ENCODE measurements around the gene SERPIND1.

- no peak for TF ChIP-seq CTCF (IDR thresholded peaks at IDR 0.05)
- no peak for TF ChIP-seq POLR2A (IDR thresholded peaks at IDR 0.05)
These were observed 8.2 kb downstream of the SERPIND1 start for GRCh38 chr22:20782083-20782482.
